HepG2 (cell line): Measurements from ENCODE around the gene IGFLR1. TPM values are rescaled to one million over a fixed set of nuclear protein-coding genes. Genes with fewer than 3 reads are reported as not detected.

Experiments
- ARID2 ChIP-seq: sonication (generic); formaldehyde crosslinking; IDR thresholded peaks from 2 replicates; pipeline ENCODE4 v1.8.1; 2022; ENCODE audit warnings: mild to moderate bottlenecking, missing genetic modification reagents, borderline replicate concordance
- ELF3 ChIP-seq: IDR thresholded peaks from 2 replicates; pipeline ENCODE4 v1.6.1; 2016; ENCODE audit warnings: missing genetic modification reagents, missing compliant biosample characterization
- EP300 ChIP-seq, 3 experiments: sonication (generic) in 1 of 3; formaldehyde crosslinking in 1 of 3; IDR thresholded peaks; 2 replicates each; pipeline versions ENCODE4 v1.5.1 to v1.6.1; 2011 to 2020; ENCODE audit warnings: low read depth in 2 of 3, low read length in 2 of 3, borderline replicate concordance in 1 of 3, improper control_type of control experiment in 1 of 3, mild to moderate bottlenecking in 1 of 3, missing genetic modification reagents in 1 of 3, moderate library complexity in 1 of 3
- ERF ChIP-seq: IDR thresholded peaks from 2 replicates; pipeline ENCODE4 v1.6.1; 2018; ENCODE audit warnings: missing biosample characterization, missing genetic modification reagents
- NFRKB ChIP-seq: fragments of 450-650 bp; IDR thresholded peaks from 2 replicates; pipeline ENCODE4 v1.6.1; 2017
- NKX3-1 ChIP-seq: sonication (generic); formaldehyde crosslinking; IDR thresholded peaks from 2 replicates; pipeline ENCODE4 v1.5.0; 2020; ENCODE audit warnings: missing genetic modification reagents
- REL ChIP-seq: sonication (generic); formaldehyde crosslinking; conservative IDR thresholded peaks from 2 replicates; pipeline ENCODE4 v1.8.0; 2022; ENCODE audit warnings: mild to moderate bottlenecking, missing genetic modification reagents, moderate library complexity
- SIN3B ChIP-seq: fragments of 150-350 bp; IDR thresholded peaks from 2 replicates; pipeline ENCODE4 v1.6.1; 2014; ENCODE audit warnings: low read length
- ZKSCAN1 ChIP-seq: fragments of 150-350 bp; IDR thresholded peaks from 2 replicates; pipeline ENCODE4 v1.6.1; 2014; ENCODE audit warnings: low read length
- ZNF569 ChIP-seq: sonication (generic); formaldehyde crosslinking; IDR thresholded peaks from 2 replicates; pipeline ENCODE4 v1.5.0; 2020; ENCODE audit warnings: mild to moderate bottlenecking, missing genetic modification reagents, moderate library complexity, borderline replicate concordance
- polyA plus RNA-seq, 8 experiments: library from polyadenylated mRNA; depleted of rRNA in 3 of 8; stranded (reverse) in 7 of 8; unstranded in 1 of 8; fragments of >200 nt; fragmentation: Illumina TruSeq in 4 of 8; extraction: Trizol in 4 of 8; gene quantifications; 2 replicates each; pipeline versions ENCODE4 v1.2.1 to v1.2.3, GENCODE V29; 2011 to 2016; ENCODE audit warnings: low read depth in 4 of 8, missing spikeins in 1 of 8, mixed read lengths in 1 of 8; ENCODE audit not compliant: insufficient read depth in 1 of 8
- total RNA-seq, 5 experiments: library from RNA; depleted of rRNA; stranded (reverse); fragments of >200 nt; fragmentation: Illumina TruSeq; extraction: Trizol; gene quantifications; 2 replicates each; pipeline ENCODE4 v1.2.3, GENCODE V29; 2016; ENCODE audit warnings: low read depth in 1 of 5
- TF ChIP-seq, protein P1 (sequence below): sonication (generic); formaldehyde crosslinking; IDR thresholded peaks from 2 replicates; pipeline ENCODE4 v1.5.0; 2020; ENCODE audit warnings: missing genetic modification reagents, mild to moderate bottlenecking, borderline replicate concordance
- TF ChIP-seq, protein P2 (sequence below): sonication (generic); formaldehyde crosslinking; IDR thresholded peaks from 2 replicates; pipeline ENCODE4 v1.5.1; 2020; ENCODE audit warnings: missing genetic modification reagents, mild to moderate bottlenecking, borderline replicate concordance
- TF ChIP-seq, protein P3 (sequence below): sonication (generic); formaldehyde crosslinking; IDR thresholded peaks from 2 replicates; pipeline ENCODE4 v1.9.0; 2021; ENCODE audit warnings: missing genetic modification reagents, borderline replicate concordance
- TF ChIP-seq, protein P4 (sequence below): sonication (generic); formaldehyde crosslinking; IDR thresholded peaks from 2 replicates; pipeline ENCODE4 v1.5.0; 2020; ENCODE audit warnings: mild to moderate bottlenecking, missing genetic modification reagents, borderline replicate concordance
- TF ChIP-seq, protein P5 (sequence below): fragments of 450-650 bp; IDR thresholded peaks from 2 replicates; pipeline ENCODE4 v1.6.1; 2017; ENCODE audit warnings: mild to moderate bottlenecking

The IGFLR1 gene
- total and polyA plus RNA-seq, 2 of the 13 experiments (the other 11 are each of a cell fraction or from before 2014, with no cell fraction given): 5.4 to 8.9 TPM

DNA sequence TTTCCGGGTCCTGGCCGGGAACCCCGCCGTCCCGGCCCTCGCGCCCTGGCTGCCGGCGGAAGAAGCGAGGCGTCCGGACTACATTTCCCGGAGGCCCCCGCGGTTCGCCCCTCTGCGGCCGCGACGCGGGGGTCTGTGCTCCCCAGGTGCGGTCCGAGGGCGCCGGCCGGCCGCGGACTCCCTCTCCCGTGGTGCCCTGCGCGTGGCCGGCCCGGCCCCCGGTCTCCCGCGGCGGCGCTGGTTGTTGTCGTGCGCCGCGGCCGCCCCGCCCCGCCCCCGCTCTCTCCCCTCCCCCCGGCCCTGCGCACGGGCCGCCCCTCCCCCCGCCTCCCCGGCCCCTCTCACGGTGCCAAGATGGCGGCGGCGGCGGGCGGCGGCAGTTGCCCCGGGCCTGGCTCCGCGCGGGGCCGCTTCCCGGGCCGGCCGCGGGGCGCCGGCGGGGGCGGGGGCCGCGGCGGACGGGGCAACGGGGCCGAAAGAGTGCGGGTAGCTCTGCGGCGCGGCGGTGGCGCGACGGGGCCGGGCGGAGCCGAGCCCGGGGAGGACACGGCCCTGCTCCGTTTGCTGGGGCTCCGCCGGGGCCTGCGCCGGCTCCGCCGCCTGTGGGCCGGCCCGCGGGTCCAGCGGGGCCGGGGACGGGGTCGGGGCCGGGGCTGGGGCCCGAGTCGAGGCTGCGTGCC, 24.4 kb downstream of the IGFLR1 start, which contains the start of gene KMT2B (continued):
- TF ChIP-seq ZNF569 (CRISPR knock-in tag): no peak
- TF ChIP-seq, protein P1, sequence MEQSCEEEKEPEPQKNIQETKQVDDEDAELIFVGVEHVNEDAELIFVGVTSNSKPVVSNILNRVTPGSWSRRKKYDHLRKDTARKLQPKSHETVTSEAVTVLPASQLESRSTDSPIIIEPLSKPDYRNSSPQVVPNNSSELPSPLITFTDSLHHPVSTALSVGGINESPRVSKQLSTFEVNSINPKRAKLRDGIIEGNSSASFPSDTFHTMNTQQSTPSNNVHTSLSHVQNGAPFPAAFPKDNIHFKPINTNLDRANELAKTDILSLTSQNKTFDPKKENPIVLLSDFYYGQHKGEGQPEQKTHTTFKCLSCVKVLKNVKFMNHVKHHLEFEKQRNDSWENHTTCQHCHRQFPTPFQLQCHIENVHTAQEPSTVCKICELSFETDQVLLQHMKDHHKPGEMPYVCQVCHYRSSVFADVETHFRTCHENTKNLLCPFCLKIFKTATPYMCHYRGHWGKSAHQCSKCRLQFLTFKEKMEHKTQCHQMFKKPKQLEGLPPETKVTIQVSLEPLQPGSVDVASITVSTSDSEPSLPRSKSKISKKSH (CRISPR knock-in tag): no peak
- TF ChIP-seq, protein P2, sequence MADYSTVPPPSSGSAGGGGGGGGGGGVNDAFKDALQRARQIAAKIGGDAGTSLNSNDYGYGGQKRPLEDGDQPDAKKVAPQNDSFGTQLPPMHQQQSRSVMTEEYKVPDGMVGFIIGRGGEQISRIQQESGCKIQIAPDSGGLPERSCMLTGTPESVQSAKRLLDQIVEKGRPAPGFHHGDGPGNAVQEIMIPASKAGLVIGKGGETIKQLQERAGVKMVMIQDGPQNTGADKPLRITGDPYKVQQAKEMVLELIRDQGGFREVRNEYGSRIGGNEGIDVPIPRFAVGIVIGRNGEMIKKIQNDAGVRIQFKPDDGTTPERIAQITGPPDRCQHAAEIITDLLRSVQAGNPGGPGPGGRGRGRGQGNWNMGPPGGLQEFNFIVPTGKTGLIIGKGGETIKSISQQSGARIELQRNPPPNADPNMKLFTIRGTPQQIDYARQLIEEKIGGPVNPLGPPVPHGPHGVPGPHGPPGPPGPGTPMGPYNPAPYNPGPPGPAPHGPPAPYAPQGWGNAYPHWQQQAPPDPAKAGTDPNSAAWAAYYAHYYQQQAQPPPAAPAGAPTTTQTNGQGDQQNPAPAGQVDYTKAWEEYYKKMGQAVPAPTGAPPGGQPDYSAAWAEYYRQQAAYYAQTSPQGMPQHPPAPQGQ (CRISPR knock-in tag): no peak
- TF ChIP-seq ELF3 (CRISPR knock-in tag): peak; percentile 51; the same call in 1 of the 2 replicates
- no peak for TF ChIP-seq REL (CRISPR knock-in tag)
- TF ChIP-seq, protein P3, sequence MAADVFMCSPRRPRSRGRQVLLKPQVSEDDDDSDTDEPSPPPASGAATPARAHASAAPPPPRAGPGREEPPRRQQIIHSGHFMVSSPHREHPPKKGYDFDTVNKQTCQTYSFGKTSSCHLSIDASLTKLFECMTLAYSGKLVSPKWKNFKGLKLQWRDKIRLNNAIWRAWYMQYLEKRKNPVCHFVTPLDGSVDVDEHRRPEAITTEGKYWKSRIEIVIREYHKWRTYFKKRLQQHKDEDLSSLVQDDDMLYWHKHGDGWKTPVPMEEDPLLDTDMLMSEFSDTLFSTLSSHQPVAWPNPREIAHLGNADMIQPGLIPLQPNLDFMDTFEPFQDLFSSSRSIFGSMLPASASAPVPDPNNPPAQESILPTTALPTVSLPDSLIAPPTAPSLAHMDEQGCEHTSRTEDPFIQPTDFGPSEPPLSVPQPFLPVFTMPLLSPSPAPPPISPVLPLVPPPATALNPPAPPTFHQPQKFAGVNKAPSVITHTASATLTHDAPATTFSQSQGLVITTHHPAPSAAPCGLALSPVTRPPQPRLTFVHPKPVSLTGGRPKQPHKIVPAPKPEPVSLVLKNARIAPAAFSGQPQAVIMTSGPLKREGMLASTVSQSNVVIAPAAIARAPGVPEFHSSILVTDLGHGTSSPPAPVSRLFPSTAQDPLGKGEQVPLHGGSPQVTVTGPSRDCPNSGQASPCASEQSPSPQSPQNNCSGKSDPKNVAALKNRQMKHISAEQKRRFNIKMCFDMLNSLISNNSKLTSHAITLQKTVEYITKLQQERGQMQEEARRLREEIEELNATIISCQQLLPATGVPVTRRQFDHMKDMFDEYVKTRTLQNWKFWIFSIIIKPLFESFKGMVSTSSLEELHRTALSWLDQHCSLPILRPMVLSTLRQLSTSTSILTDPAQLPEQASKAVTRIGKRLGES (CRISPR knock-in tag): no peak
- no peak for TF ChIP-seq ZKSCAN1
- TF ChIP-seq EP300 (IDR thresholded peaks at IDR 0.05; ENCODE audit: low read depth in 2 of 2, low read length in 2 of 2): no peak
- TF ChIP-seq EP300 (CRISPR knock-in tag; IDR thresholded peaks at IDR 0.05; ENCODE audit: borderline replicate concordance): no peak
- TF ChIP-seq NKX3-1 (CRISPR knock-in tag): no peak
- TF ChIP-seq SIN3B: no peak
- no peak for TF ChIP-seq ERF (CRISPR knock-in tag)
- TF ChIP-seq, protein P4, sequence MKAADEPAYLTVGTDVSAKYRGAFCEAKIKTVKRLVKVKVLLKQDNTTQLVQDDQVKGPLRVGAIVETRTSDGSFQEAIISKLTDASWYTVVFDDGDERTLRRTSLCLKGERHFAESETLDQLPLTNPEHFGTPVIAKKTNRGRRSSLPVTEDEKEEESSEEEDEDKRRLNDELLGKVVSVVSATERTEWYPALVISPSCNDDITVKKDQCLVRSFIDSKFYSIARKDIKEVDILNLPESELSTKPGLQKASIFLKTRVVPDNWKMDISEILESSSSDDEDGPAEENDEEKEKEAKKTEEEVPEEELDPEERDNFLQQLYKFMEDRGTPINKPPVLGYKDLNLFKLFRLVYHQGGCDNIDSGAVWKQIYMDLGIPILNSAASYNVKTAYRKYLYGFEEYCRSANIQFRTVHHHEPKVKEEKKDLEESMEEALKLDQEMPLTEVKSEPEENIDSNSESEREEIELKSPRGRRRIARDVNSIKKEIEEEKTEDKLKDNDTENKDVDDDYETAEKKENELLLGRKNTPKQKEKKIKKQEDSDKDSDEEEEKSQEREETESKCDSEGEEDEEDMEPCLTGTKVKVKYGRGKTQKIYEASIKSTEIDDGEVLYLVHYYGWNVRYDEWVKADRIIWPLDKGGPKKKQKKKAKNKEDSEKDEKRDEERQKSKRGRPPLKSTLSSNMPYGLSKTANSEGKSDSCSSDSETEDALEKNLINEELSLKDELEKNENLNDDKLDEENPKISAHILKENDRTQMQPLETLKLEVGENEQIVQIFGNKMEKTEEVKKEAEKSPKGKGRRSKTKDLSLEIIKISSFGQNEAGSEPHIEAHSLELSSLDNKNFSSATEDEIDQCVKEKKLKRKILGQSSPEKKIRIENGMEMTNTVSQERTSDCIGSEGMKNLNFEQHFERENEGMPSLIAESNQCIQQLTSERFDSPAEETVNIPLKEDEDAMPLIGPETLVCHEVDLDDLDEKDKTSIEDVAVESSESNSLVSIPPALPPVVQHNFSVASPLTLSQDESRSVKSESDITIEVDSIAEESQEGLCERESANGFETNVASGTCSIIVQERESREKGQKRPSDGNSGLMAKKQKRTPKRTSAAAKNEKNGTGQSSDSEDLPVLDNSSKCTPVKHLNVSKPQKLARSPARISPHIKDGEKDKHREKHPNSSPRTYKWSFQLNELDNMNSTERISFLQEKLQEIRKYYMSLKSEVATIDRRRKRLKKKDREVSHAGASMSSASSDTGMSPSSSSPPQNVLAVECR: no peak
- no peak for TF ChIP-seq ARID2 (CRISPR knock-in tag)
- TF ChIP-seq NFRKB: no peak
- TF ChIP-seq, protein P5, sequence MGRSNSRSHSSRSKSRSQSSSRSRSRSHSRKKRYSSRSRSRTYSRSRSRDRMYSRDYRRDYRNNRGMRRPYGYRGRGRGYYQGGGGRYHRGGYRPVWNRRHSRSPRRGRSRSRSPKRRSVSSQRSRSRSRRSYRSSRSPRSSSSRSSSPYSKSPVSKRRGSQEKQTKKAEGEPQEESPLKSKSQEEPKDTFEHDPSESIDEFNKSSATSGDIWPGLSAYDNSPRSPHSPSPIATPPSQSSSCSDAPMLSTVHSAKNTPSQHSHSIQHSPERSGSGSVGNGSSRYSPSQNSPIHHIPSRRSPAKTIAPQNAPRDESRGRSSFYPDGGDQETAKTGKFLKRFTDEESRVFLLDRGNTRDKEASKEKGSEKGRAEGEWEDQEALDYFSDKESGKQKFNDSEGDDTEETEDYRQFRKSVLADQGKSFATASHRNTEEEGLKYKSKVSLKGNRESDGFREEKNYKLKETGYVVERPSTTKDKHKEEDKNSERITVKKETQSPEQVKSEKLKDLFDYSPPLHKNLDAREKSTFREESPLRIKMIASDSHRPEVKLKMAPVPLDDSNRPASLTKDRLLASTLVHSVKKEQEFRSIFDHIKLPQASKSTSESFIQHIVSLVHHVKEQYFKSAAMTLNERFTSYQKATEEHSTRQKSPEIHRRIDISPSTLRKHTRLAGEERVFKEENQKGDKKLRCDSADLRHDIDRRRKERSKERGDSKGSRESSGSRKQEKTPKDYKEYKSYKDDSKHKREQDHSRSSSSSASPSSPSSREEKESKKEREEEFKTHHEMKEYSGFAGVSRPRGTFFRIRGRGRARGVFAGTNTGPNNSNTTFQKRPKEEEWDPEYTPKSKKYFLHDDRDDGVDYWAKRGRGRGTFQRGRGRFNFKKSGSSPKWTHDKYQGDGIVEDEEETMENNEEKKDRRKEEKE: no peak
